Measurements from ENCODE around the gene CRTAC1. TPM values are rescaled to one million over a fixed set of nuclear protein-coding genes. Genes with fewer than 3 reads are reported as not detected.

The CRTAC1 gene
- total RNA-seq, 4 donors from 2014 or later: 17.5 to 35.1 (median 22.9) TPM

- Histone ChIP-seq H3K4me3 (no peak overlapping the region), H3K4me1 (no peaks in the 10 kb centered on the region), H3K9me3 (no peaks in the 10 kb centered on the region), H3K27me3 (no peaks in the 10 kb centered on the region), H3K36me3 (no peaks in the 10 kb centered on the region), H3K27ac (no peak overlapping the region)
- WGBS, 2 donors: 75% methylated on average over 4 of the region's 4 CpGs
- TF ChIP-seq CTCF (IDR thresholded peaks at IDR 0.05) (no peak), POLR2A (IDR thresholded peaks at IDR 0.05) (no peak)
- DNase-seq (ENCODE audit: low spot score in 2 of 2): no peak
Observed at GRCh38 chr10:97816609-97817008, 213.8 kb downstream of the CRTAC1 start.

Small RNA genes lying within 50 kb of the gene (small RNA-seq; reads per million reads assigned to genes)
- not detected for gene AL355301.1

Other genes with a start within 250 kb of the CRTAC1 start
- 1 to 10 TPM in 3 of 4 donors, under 1 TPM in 1; 0.90 to 6.3 (median 4.8) TPM for gene GOLGA7B, start 180.8 kb downstream of the CRTAC1 start, total RNA-seq
- 10 to 100 TPM; 10.8 to 15.1 (median 13.5) TPM for gene R3HCC1L, start 104.0 kb upstream of the CRTAC1 start, total RNA-seq
- 10 to 100 TPM in 2 of 4 donors, 1 to 10 TPM in 2; 4.1 to 14.9 (median 10.1) TPM for gene LOXL4, start 237.6 kb upstream of the CRTAC1 start, total RNA-seq